ENCODE results near the gene MDM2. TPM values are rescaled to one million over a fixed set of nuclear protein-coding genes. Genes with fewer than 3 reads are reported as not detected.

The MDM2 gene
- total and polyA plus RNA-seq, 2 of the 13 experiments (the other 11 are each of a cell fraction or from before 2014, with no cell fraction given): 29.3 to 314 TPM

- Histone ChIP-seq H3K9me3 (ENCODE audit: low read length) (no peaks in the 10 kb centered on the region), H2AFZ (ENCODE audit: low read length) (no peak overlapping the region), H3K4me2 (ENCODE audit: low read depth, low read length) (no peak overlapping the region), H3K36me3 (replicated peaks in 1 of 2; ENCODE audit: control insufficient read depth in 1 of 2, insufficient read depth in 2 of 2, low read length in 2 of 2) (peaks cover 19 to 81% of the 10 kb centered on the region in 2 experiments), H3K4me3 (replicated peaks in 1 of 3; ENCODE audit: insufficient read depth in 1 of 3, low read depth in 2 of 3, low read length in 3 of 3) (no peak overlapping the region), H3K27me3 (ENCODE audit: control insufficient read depth in 1 of 2, insufficient read depth in 2 of 2, low read length in 2 of 2) (no peaks in the 10 kb centered on the region), H3K79me2 (ENCODE audit: insufficient read depth, low read length) (peaks cover 63% of the 10 kb centered on the region), H3K27ac (ENCODE audit: extremely low read length, insufficient read depth, low read length) (peak overlapping the region; percentile 1), H3K9ac (ENCODE audit: insufficient read depth, low read depth, low read length) (no peak overlapping the region), H4K20me1 (ENCODE audit: insufficient read depth, low read length) (peaks cover 51% of the 10 kb centered on the region), H3K4me1 (ENCODE audit: insufficient read depth, low read length) (peaks cover 59% of the 10 kb centered on the region)
- 92% methylated on average over 6 of the region's 6 CpGs for WGBS (ENCODE audit: low lambda C conversion rate)
- DNase-seq (ENCODE audit: low spot score) (no peak), FAIRE-seq (no peak), ATAC-seq (peak; percentile 58)
- in situ Hi-C loops (cut with HindIII; ENCODE audit: extremely low pct_ligation_motif_present, low pct_unique_long_range_greater_than_20kb) (no loop called here), intact Hi-C loops (cut with micrococcal nuclease; ENCODE audit: unreplicated experiment) (no loop called here)
- BruUV-seq (replicated peaks): no TSS peak
- POLR2A ChIA-PET: interaction anchor here (0.6 to 1.7 kb wide), 3 partner anchors 9 to 74 kb away, joined by 3 to 10 read pairs (median 5); no protein-coding TSS in a partner anchor
- CTCF ChIA-PET (ENCODE audit: low intra/inter-chr PET ratio, low total read pairs): no interaction called here
- TF ChIP-seq ZNF773 (CRISPR knock-in tag; IDR thresholded peaks at IDR 0.05; ENCODE audit: borderline replicate concordance) (no peak), RBM22 (optimal IDR thresholded peaks at IDR 0.05; ENCODE audit: low read length) (peak; percentile 34), ZEB1 (IDR thresholded peaks at IDR 0.05; ENCODE audit: insufficient replicate concordance, low read depth) (no peak), ZSCAN5A (CRISPR knock-in tag; IDR thresholded peaks at IDR 0.05; ENCODE audit: borderline replicate concordance) (no peak), AGO2 (optimal IDR thresholded peaks at IDR 0.05; ENCODE audit: low read depth, low read length) (peak; percentile 18), ZNF567 (CRISPR knock-in tag; IDR thresholded peaks at IDR 0.05; ENCODE audit: borderline replicate concordance) (no peak), POLR2A (IDR thresholded peaks at IDR 0.05; ENCODE audit: insufficient read depth in 1 of 2, low read depth in 2 of 2, low read length in 2 of 2) (0 out of 4 replicates have a peak, but pooled peaks of 1 of the 2 experiments have one; percentile 19), ZNF576 (CRISPR knock-in tag; IDR thresholded peaks at IDR 0.05) (no peak), ZNF263 (CRISPR knock-in tag; IDR thresholded peaks at IDR 0.05) (0 out of 2 replicates have a peak, but pooled peaks have one; percentile 45), SPEN (CRISPR knock-in tag; IDR thresholded peaks at IDR 0.05; ENCODE audit: low read depth) (no peak), ZNF292 (CRISPR knock-in tag; IDR thresholded peaks at IDR 0.05; ENCODE audit: borderline replicate concordance, low read depth) (no peak), YEATS2 (CRISPR knock-in tag; IDR thresholded peaks at IDR 0.05; ENCODE audit: borderline replicate concordance) (no peak), GLI4 (CRISPR knock-in tag; IDR thresholded peaks at IDR 0.05; ENCODE audit: borderline replicate concordance) (no peak), PHF8 (CRISPR knock-in tag; IDR thresholded peaks at IDR 0.05) (no peak), ZNF382 (CRISPR knock-in tag; IDR thresholded peaks at IDR 0.05; ENCODE audit: borderline replicate concordance) (no peak), ZNF770 (CRISPR knock-in tag; IDR thresholded peaks at IDR 0.05) (peak; percentile 91), RBFOX2 (IDR thresholded peaks at IDR 0.05; ENCODE audit: low read depth, low read length) (peak; percentile 69), ELF4 (CRISPR knock-in tag; IDR thresholded peaks at IDR 0.05; ENCODE audit: borderline replicate concordance) (no peak), ZNF350 (CRISPR knock-in tag; IDR thresholded peaks at IDR 0.05; ENCODE audit: borderline replicate concordance, low read depth) (no peak), PBX2 (CRISPR knock-in tag; IDR thresholded peaks at IDR 0.05) (no peak)
These were observed 13.6 kb downstream of the MDM2 start for GRCh38 chr12:68821357-68822188.

Measured in HepG2 (cell line).